Kidney tubule cell (primary cell): ENCODE results near the gene PTCH1.
A peak's percentile ranks its signal among the peaks of the same experiment; 100 is the strongest.

Source experiments
- DNase-seq: peaks from one replicate; pipeline ENCODE4 v3.0.0-alpha.2; 2018; ENCODE audit warnings: low spot score

Gene PTCH1

GRCh38 chr9:95516734-95517558 is at the start of gene PTCH1:
PTCH1 (minus strand) TSS chr9:95516971.
- DNase-seq: peak; percentile 37

GRCh38 chr9:95565982-95566381 is 49.2 kb upstream of the PTCH1 start:
- no peak for DNase-seq

DNA sequence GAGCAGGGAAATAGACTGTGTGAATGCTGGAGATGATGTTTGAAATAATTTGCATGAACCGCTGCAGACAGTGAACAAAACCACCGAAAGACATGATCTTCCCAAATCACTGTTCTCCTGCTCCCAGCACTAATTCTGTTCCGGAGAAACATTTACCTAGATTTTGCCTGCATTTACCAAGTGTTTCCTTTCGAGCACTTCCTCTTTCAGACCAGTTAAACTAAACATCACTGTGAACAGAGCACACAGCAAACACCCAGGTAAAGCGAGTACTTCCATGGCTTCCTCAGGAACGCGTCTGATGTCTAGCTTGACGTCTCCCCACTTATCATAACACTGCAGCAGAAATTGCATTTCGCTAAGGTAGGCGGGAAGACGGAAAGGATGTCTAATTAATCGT is 45.1 kb upstream of the PTCH1 start:
- DNase-seq: no peak

GRCh38 chr9:95557142-95557541 is 40.4 kb upstream of the PTCH1 start:
- no peak for DNase-seq

- no peak for DNase-seq
These were observed 39.8 kb upstream of the PTCH1 start for GRCh38 chr9:95556521-95556920.

DNA sequence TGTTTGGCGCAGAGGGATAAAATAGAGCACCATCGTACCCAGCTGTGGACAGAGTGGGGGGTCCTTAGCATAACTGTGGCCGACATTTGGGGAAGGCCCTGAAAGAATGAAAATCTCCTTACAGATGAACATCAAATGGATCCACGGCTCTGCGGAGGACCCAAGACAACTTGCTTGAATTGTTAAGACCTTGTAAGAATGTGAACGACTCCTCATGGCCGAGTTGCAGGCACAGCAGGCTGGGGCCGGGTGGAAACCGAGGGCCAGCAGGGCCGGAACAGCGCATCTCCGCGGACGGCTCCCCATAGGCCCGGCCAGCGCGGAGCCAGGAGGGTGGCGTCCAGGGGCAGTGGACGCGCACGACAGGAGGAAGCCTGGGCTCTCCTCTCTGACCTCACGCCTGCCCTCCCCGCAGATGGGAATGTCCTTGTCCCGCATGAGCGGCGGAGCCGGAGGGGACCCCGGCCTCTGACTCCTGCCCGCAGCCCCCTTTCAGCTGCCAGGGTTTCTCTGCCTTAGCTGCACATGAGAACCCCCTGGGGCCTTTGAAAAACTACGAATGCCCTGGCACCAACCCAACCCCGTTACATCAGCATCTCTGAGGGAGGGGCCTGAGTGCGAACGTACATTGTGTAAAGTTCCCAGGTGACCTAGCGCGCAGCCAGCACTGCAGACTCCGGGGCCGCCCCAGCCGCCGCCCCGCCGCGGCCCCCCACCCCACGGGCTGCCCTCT is 36.2 kb upstream of the PTCH1 start:
- DNase-seq: peak; percentile 17

DNA sequence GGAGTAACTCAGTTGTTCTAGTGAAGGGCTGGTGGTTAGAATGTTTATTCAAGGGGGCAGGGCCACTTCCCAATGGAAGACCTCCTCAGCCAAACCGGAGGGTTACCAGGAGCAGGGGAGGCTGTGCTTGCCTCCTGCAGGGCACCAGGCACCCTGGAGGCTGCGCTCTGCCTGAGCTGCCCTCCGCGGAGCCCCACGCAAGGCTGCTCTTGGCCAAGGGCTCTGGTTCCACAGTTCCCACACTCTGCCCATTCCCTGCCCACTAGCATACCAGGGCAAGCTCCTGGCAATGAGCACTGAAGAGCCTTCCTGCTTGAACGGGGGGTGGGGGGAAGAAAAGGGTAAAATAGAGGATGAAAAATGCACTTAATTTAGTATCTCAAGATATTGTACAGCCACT is 35.5 kb upstream of the PTCH1 start:
- no peak for DNase-seq

DNA sequence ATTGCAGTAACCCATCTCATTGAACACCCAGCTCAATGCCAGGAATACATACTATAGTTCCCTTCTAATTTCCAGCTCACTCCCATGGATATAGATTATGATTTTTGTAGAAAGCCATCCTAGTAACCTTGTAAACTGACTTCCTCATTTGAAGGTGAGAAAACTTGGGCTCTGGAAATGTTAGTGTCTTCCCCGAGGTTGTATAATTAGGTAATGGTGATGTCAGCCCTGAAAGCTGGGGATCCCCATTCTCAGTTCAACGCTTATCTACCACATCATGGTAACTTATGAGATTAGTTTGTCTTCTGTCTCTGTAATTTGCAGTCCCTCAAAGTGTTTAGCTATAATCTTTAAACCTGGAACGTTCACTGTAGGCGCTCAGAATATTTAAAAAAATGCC is 34.6 kb upstream of the PTCH1 start:
- DNase-seq: no peak

GRCh38 chr9:95545831-95546567 is 29.2 kb upstream of the PTCH1 start:
- no peak for DNase-seq

DNA sequence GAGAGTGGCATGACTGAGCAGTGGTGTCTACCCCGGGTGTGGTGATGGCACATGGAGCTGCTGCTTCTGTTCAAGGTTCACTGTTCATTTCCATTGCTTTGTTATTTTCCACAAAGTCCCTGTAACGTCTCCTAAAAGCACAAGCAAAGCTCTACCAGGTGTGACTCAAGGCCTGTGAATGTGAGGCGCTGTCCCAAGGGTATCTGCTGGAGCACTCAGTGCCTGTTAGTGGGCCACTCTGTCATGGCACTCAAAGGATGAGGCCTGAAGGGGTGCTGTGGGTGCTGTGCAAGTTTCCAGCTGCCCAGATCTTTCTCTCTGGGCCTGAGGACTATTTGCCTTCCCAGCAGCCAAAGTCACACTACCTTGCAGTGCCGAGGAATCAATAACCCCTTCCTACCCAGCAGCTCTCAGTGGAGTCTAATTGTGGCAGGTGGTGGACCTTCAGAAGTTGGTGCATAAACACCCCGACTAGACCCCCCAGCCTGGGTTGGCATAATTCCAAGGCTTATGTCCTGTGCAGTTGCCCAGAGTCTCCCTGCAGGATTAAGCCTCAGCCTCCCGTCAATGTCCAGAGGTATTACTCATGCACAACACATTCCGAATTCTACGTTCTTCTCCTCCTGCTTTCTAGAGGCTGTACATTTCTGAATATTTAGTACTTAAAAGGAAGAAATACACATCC is 17.4 kb upstream of the PTCH1 start:
- DNase-seq: no peak

DNA sequence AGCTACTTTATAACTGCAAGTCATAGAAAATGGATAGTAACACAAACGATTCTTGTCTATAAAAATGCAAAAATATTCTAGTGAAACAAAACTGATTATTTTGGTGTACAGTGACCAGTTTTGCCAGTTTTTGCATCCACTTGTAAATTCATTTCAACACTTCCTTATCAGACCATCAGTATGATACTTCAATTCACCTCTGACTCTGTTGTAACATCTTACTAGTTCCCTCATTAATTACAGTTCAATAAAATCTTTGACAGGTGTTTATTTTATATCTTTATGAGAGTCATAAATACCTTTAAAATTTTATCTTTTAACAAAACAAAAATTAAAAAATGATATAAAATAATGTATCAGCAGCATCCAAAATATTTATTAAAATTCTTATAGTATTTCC is 13.1 kb upstream of the PTCH1 start:
- DNase-seq: no peak

DNA sequence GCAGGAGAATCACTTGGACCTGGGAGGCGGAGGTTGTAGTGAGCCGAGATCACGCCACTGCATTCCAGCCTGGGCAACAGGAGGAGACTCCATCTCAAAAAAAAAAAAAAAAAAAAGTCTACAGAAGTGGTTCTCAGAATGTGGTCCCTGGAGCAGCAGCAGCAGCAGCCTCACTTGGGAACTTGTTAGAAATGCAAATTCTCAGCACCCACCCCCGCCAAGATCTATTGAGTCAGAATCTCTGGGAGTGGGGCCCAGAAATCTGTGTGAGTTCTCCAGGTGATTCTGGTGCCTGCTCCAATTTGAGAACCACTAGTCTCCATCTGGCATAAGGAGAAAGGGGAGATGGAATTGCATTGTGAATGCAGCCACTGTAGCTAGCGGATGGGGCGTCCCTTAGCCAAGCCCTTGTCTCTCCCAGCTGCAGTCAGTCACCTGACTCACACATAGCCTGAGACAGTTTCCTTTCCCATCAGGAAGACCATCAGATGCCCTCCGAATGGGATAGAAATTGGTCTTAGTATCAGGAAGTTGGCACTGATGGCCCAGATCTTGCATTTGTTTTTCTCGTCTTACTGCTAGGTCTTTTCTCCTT is 12.2 kb upstream of the PTCH1 start:
- DNase-seq: no peak

- DNase-seq: no peak
These were observed 6.2 kb upstream of the PTCH1 start for GRCh38 chr9:95522871-95523370.

GRCh38 chr9:95521699-95522098 is 4.9 kb upstream of the PTCH1 start:
- no peak for DNase-seq

DNA sequence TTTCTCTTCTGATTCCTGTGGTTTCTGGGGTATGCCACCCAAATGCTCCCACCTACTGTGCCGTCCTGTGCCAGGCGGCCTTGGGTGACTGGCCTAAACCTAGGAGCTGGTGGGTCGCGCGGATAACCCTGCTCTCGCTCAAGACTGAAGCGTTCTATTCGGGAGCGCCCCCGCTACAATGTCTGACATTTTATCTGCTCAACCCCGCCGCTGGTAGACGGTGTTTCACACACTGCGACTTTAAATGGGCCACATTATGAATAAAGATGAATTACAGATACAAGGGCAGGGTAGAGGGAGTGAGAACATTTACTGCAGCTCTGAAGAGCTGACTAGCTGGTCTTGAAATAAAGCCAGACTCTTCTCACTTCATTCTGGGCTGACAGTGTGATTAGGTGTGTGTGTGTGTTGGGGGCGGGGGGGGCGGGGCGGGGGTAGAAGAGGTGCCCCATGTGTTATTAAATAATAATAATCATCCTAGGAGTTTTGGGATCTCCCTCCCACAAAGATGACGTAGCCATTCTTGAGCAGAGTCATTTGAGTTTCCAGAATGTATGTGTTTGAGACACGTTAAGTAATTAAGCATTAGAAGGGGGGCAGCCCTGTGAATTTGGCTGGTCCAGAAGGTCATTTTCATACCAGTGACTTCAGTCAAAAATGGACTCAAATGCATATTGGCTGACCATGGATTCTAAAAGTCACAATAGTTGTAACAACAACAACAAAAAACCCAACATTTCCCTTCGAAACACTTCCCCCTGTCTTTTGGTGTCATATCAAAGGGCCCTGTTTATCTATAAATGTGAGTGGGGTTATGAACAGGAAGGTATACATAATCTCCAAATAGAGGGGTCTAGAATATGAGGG is 1.0 kb upstream of the PTCH1 start:
- DNase-seq: no peak

- peak; percentile 19 for DNase-seq
These were observed 494 bp downstream of the PTCH1 start for GRCh38 chr9:95516221-95516733.

GRCh38 chr9:95515272-95516113 is 1.3 kb downstream of the PTCH1 start:
- DNase-seq: peak; percentile 18

DNA sequence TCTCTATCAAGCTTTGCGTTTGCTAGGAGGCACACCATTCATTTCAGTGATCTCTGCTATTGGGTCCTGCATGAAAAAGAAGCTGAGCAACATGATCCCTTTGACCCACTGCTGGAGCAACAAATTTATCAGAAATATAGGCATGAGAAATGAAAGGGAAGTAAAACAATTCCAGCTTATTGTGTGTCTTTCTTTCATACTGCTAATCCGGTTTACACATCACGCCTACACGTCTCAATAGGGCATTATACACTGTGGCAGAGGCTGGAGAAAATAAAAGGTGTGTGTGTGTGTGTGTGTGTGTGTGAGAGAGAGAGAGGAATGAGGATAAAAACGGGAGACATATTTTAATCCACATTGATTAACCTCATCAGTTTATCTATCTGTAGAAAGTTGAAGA is 2.4 kb downstream of the PTCH1 start:
- DNase-seq: no peak

DNA sequence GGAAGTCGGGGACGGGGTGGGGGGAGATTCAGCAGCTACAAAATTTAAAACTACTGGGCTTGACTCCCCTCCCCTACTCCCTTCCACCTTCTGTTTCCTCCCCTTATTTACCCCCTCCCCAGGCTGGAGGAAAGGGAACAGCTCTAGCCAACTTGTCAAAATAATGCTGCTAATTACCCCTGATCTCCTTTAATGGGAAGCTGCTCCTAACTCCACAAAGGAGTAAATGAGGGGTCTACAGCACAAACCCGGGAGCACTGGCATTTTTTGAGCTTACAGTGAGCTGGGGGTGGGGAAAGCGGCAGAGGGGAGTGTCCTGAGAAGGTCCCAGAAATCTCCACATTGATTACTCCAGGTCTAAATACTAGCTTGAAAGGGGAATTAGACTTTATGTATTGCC is 3.1 kb downstream of the PTCH1 start:
- no peak for DNase-seq

DNA sequence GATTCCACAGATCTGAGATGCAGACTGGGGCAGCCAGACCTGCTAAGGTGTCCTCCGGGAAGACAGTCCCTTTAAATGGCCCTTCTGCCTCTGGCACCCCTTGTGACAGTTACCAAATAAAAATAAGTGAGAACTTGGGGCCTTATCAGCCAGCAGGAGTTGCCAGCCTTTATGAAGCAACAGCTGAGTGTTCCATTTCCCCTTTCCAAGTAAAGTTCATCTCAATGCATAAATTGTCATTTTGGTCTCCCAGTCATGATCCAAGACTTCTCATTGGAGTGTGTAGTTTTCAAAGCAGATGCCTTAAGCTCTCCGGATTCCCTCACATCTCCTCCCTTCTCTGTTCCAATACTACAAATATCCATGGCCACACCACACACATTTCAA is 4.1 kb downstream of the PTCH1 start:
- no peak for DNase-seq
